HG03469 (cell line): ENCODE data around the gene TIMM21.

Source experiments
- ATAC-seq: cut with Tn5 transposase; IDR thresholded peaks from one replicate; pipeline ENCODE4 v1.9.1; 2021; ENCODE audit warnings: mild to moderate bottlenecking, moderate library complexity, moderate number of reproducible peaks; ENCODE audit not compliant: unreplicated experiment

Gene TIMM21, protein sequence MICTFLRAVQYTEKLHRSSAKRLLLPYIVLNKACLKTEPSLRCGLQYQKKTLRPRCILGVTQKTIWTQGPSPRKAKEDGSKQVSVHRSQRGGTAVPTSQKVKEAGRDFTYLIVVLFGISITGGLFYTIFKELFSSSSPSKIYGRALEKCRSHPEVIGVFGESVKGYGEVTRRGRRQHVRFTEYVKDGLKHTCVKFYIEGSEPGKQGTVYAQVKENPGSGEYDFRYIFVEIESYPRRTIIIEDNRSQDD

DNA sequence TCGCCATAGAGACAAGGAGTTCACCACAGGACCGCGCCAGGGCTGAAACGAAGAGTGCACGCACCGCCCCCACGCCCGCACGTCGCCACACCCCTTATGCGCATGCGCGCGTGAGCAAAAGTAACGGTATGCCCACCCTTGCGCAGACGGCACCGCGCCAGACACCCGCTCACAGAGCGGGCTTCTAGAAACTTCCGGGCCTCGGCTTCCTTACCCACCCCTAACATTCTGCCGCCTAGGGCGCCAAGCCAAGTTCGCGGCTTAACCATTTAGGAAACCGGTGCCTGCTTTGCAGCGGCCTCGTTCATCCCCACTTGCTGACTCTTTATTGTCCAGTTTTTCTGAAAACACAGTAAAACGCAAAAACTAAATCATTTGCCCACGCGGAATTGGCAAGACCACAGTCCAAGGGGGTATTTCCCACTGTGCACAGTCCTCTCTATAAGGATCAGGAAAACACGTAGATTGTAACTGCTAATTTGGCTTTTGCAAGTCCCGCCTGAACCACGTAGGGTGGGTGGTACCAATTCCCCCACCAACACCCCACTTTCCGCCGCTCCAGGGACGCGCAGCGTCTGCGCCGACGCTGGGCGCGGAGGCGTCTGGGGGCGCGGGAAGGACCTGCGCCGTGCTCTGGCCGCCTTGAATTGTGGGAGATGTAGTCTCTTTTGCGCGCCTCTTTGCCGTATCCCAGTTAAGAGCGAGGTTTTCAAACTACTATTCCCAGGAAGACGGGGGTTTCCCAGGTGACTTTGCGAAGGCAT is at the start of gene TIMM21, which contains the start of gene FBXO15:
TSS of gene TIMM21 (plus strand) at position 745 of the 764 bp plus-strand sequence. CDS start 286 bp downstream, outside the sequence.
TSS of gene FBXO15 (minus strand) at position 56 of the 764 bp plus-strand sequence. CDS start at position 7, 49 bp downstream.
- peak; percentile 86 for ATAC-seq

GRCh38 chr18:74108460-74108859 is 39.9 kb upstream of the TIMM21 start:
- ATAC-seq, result no peak

DNA sequence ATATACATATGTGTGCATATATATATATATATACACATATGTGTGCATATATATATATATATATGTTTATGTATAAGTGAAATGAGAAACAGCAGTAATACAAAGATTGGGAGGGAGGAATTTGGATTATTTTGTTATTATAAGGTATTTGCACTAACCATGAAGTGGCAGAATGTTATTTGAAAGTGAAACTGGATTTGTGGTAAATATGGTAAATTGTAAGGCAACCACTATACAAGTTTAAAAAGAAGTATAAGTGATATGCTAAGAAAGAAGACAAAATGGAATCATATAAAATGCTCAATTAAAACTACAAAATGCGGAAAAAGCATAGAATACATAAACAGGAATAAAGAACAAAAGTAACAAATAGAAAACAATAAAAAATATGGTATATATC is 38.2 kb upstream of the TIMM21 start:
- no peak for ATAC-seq

DNA sequence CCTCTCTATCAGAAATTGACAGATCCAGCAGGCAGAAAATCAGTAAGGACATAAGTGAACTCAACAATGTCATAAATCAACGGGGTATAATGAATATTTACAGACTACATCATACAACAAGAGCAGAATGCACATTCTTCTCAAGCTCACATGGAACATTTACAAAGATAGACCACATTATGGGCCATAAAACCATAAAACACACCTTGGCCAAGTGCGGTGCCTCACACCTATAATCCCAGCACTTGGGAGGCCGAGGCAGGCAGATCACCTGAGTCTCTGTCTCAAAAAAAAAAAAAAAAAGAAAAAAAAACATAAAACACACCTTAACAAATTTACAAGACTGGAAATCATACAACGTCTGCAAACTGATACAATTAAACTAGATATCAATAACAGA is 37.3 kb upstream of the TIMM21 start:
- ATAC-seq, result no peak

GRCh38 chr18:74113711-74114110 is 34.6 kb upstream of the TIMM21 start:
- ATAC-seq, result no peak

GRCh38 chr18:74114116-74114515 is 34.2 kb upstream of the TIMM21 start:
- ATAC-seq, result no peak

DNA sequence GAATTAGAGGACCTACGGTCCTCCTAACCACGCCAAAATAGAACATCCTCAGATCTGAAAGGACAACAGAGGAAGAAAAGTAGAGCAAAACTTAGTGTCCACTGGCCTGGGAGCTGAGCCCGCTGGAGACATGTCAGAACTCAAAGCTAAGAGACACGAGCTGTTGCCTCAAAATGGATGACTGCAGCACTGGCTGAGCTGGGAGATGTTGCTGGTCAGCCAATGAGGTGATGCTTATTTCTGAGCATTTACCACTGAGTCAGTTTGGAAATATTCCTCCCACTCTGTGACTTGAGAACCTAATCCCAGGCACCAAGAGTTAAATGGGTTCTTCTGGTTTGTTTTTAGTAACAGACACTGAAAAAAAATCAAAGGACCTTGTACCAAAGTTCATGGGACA is 33.3 kb upstream of the TIMM21 start:
- no peak for ATAC-seq

GRCh38 chr18:74116633-74117554 is 31.4 kb upstream of the TIMM21 start:
- ATAC-seq, result no peak

- no peak for ATAC-seq
Measured at GRCh38 chr18:74123200-74123599, 25.1 kb upstream of the TIMM21 start.

DNA sequence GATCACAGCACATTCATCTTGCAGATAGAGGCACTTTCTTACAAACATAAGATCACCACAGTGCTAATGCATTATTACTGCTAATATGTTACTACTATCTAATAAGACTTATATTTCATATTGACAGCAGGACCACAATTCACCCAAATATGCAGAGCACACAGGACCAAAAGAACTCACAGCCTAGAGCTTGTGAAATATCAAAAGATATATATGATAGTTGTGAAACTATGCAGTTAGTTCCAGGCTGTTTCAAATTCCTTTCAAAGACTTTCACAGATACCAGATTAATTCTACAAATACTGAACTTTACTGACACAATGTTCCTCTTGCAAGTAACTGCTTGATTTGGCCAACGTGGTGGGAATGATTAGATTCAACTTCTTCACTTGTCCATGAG is 23.7 kb upstream of the TIMM21 start:
- ATAC-seq, result no peak

DNA sequence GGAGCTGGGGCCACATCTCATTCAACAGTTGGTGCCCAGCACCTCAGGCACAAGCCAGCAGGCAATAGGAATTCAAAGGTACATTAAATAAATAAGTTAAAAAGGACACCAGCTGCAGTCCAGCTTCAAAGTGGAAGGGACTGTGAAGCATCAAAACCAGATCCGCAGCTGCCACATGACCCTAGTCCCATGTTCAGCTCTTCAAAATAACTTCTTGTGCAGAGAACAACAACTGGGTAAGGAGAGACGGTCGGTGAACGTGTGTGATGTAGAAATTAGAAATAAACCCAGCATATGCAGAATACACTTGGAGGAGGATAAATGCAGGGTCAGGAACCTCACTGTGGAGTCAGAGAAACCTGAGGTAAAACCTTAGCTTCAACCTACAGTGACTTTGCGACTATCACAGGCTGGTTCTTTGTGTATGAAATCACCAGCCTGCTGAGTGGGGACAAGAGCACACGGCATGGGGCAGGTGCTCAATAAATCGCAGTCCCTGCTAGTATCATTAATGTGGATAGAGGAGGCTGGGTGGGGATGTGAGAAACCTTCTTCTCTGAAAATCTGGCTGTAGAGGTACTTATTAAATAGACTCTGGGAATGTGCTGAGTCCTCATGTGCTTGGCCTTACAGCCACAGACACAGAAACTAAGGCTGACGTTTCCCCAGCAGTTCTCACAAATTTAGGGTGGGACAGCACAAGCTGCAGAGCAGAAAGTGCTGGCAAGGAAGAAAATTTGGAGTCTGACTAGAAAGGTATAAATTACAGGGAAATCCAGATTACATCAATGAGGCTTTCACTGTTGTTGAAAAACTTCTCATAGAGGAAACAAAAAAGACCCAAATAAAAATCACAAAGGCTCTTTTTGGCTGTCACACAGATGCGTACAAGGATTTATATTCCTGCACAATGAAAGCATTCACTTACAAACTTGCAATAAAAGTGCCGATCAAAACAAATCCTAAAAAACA is 21.4 kb upstream of the TIMM21 start:
- no peak for ATAC-seq

GRCh38 chr18:74128159-74128558 is 20.2 kb upstream of the TIMM21 start:
- no peak for ATAC-seq

- no peak for ATAC-seq
Measured at GRCh38 chr18:74131124-74131523, 17.2 kb upstream of the TIMM21 start.

DNA sequence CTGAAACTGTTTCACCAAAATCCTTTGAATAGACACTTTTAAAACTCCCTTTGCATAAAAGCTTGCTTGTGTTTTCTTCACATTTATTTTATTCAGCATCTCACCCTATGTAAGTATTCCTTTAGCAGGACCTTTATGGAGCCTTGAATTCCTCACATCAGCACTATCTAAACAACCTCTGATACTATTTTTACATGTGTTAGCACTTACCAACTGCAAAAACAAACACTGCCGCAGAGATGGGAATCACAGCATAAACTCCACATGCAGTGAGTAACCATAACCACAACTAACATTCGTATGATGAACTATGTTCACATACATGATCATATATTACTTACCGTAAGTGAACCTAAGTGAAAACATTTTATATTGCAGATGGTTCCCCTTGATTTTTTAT is 16.1 kb upstream of the TIMM21 start:
- ATAC-seq, result no peak

DNA sequence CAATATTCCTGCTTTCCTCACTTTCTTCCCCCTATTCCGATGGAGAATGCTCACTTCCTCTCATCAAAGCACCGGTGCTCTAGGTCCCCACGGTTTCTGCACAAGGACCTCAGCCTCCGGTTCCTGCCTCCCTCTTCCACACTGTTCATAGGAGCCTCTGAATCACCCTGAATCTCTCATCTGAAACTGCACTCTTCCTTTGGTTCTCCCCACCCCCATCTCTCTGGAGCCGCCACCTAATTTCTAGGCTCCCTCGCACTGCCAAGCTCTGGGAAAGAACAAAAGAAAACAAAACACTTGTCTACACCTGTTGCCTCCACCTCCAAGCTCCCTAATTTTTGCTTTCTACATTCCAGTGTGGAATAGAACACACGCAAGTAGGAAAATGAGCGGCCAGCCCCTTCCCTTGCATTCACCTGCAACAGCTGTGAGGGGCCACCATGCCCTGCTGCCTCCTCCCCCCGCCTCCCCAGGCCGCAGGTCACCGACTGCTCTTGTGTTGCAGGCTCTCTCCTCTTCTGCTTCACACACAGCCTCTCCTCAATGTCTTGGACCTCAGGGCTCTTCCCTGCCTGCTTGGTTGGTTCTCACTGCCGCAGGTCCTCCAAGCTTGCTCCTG is 10.3 kb upstream of the TIMM21 start:
- ATAC-seq, result no peak

- peak; percentile 3 for ATAC-seq
Measured at GRCh38 chr18:74139411-74139810, 8.9 kb upstream of the TIMM21 start.

- ATAC-seq, result peak; percentile 73
Measured at GRCh38 chr18:74139888-74140287, 8.4 kb upstream of the TIMM21 start.

DNA sequence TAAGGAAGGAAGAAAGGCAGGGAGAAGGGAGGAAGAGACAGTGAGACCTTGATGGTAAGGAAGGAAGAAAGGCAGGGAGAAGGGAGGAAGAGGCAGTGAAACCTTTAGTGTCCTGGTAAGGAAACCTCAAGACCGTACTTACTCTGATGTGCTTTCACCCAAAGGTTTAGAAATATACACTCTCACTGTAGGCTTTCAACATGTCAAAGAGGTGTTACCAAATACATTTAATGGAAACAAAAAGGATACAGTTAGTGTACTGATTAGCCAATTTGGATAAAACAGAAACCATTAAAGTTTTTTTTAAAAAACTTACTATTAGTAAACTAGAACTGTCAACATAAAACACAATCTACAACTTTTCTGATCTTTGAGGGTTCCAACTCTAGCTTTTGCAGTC is 7.7 kb upstream of the TIMM21 start:
- ATAC-seq, result no peak

DNA sequence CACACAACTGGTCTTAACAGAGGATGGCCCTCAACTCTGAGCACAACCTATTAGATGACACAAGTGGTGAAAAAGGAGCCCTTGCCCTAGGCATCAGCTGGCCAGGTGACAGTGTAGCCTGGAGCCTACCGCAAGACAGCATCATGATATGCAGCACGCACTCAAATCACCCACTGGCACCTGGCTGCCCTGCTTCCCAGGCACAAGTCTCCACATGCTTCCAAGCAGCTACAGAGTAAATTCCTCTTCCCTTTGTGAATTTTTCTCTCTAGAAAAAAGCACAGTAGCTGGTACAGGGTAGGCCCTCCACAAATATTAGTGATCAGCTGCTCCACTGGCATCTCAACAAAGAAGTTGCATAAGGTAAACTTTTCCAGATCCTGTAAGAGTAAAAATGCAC is 6.7 kb upstream of the TIMM21 start:
- no peak for ATAC-seq

GRCh38 chr18:74142252-74142651 is 6.1 kb upstream of the TIMM21 start:
- no peak for ATAC-seq
